Spleen (tissue), 7 donors: ENCODE data around the gene LCA5.

Experiments
- POLR2A ChIP-seq, 3 donors: fragments of 450-650 bp; IDR thresholded peaks; one replicate each; pipeline ENCODE4 v1.5.1; 2017; ENCODE audit warnings: antibody characterized with exemption in 3 of 3, mild to moderate bottlenecking in 1 of 3
- TF ChIP-seq, protein P1 (sequence below), 11 experiments: fragments of 200-600 bp in 7 of 11; fragments of 450-650 bp in 4 of 11; sonication (generic) in 4 of 11; IDR thresholded peaks in 8 of 11; conservative IDR thresholded peaks in 3 of 11; 1 replicate in 7 of 11; 2 replicates in 4 of 11; pipeline versions ENCODE4 v1.4.0 to v1.8.0; 2016 to 2021; ENCODE audit warnings: antibody characterized with exemption in 11 of 11, inconsistent platforms in 4 of 11, mild to moderate bottlenecking in 1 of 11
- donor health status: DM: no; HTN: no; CAD: no; lungs with moderate emphysema.
- donor health status: DM: no; HTN: no; CAD: no.
- donor health status: DM: no; HTN: no; CAD: no.

DNA sequence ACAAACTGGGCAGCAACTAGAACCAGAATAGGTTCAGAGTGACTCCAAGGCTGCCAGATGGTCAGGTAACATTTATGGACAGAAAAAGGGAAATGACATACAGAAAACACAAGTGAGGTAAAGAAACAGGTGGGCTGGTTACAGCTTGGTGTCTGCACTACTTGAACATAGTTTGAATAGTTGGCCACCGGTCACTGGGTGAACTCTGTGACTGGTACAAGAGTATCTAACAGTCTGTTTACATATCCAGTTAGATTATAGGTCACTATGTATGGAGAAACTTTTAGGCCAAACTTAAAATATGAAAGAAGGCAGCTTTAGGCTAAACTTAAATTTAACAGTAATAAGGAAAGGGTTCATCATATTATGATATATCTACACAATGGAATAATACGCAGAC is 32.9 kb downstream of the LCA5 start:
- TF ChIP-seq, protein P1, sequence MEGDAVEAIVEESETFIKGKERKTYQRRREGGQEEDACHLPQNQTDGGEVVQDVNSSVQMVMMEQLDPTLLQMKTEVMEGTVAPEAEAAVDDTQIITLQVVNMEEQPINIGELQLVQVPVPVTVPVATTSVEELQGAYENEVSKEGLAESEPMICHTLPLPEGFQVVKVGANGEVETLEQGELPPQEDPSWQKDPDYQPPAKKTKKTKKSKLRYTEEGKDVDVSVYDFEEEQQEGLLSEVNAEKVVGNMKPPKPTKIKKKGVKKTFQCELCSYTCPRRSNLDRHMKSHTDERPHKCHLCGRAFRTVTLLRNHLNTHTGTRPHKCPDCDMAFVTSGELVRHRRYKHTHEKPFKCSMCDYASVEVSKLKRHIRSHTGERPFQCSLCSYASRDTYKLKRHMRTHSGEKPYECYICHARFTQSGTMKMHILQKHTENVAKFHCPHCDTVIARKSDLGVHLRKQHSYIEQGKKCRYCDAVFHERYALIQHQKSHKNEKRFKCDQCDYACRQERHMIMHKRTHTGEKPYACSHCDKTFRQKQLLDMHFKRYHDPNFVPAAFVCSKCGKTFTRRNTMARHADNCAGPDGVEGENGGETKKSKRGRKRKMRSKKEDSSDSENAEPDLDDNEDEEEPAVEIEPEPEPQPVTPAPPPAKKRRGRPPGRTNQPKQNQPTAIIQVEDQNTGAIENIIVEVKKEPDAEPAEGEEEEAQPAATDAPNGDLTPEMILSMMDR (IDR thresholded peaks at IDR 0.05 in 8 of 11, conservative IDR thresholded peaks at IDR 0.05 in 3 of 11), result no peak
- TF ChIP-seq POLR2A (IDR thresholded peaks at IDR 0.05), result no peak
